Retinal pigment epithelial cell (primary cell): Measurements from ENCODE around the gene NCMAP.

Experiments
- DNase-seq: peaks from one replicate; pipeline ENCODE4 v3.0.0-alpha.2; 2010; ENCODE audit warnings: low read depth
- H3K4me3 ChIP-seq: 2 replicates; pipeline ENCODE4 v1.5.1; 2011; ENCODE audit warnings: mild to moderate bottlenecking, low read length, control low read depth, moderate library complexity
- CTCF ChIP-seq: conservative IDR thresholded peaks from 2 replicates; pipeline ENCODE4 v1.5.1; 2011; ENCODE audit warnings: low read depth, low read length, control low read depth, inconsistent platforms

Gene NCMAP

GRCh38 chr1:24570265-24571125 lies 14.6 kb downstream of the NCMAP start:
- DNase-seq, result no peak
- no peak for TF ChIP-seq CTCF

DNA sequence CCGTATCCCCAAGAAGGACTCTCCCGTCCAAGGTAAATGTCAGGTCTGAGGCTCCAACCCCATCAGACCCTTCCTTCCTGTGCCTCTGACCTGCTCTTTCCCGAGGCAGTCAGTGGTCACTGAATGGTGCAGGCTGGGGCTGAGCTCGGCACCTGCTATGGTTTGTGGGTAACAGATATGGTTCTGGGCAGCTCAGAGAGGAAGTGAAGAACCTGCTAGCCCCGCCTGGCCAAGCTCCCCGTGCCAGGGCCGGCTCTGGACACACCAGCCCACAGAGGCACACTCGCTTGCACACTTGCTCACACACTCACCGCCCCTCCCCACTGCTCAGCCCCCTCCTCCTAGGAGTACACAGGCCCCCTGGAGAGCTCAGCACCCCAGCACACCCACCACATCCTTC lies 16.4 kb downstream of the NCMAP start:
- DNase-seq, result no peak
- no peak overlapping the region for H3K4me3 ChIP-seq
- TF ChIP-seq CTCF, result no peak

More at GRCh38 chr1:24570265-24571125, 14.6 kb downstream of the NCMAP start:
- no peak overlapping the region for H3K4me3 ChIP-seq

DNA sequence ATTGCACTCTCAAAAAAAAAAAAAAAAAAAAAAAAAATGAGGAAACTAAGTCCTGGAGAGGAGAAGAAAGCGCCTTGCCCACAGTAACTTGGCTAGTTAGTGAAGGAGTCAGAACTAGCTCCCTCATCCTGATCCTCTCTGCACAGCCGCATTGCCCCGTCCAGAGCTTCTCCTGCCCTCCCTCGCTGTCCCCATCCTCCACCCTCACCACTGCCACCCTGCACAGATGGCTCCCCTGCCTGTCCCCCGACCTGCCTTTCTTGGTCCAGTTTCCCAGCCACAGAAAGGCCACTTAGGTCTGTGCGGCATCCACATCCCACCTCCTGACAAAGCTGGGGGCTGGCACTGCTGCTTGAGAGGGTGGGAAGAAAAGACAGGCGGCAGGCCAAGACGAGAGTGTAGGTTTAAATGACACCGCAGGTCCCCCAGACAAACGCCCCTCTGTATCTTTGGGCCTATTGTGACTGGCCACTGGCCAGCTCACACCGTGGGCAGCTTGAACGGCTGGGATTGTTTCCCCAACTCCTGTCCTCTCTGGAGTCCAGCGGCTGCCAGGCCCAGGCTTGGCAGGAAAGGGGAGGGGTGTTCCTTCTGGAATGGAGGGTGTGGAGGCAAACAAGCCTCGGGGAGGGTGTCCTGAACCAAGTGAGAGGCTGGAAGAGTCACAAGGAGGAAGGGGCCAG lies 20.2 kb downstream of the NCMAP start:
- no peak for DNase-seq
- H3K4me3 ChIP-seq, result no peak overlapping the region
- TF ChIP-seq CTCF, result no peak

- TF ChIP-seq CTCF, result no peak
- no peak for DNase-seq
- H3K4me3 ChIP-seq, result no peak overlapping the region
These were observed 23.0 kb downstream of the NCMAP start for GRCh38 chr1:24578846-24579245.

DNA sequence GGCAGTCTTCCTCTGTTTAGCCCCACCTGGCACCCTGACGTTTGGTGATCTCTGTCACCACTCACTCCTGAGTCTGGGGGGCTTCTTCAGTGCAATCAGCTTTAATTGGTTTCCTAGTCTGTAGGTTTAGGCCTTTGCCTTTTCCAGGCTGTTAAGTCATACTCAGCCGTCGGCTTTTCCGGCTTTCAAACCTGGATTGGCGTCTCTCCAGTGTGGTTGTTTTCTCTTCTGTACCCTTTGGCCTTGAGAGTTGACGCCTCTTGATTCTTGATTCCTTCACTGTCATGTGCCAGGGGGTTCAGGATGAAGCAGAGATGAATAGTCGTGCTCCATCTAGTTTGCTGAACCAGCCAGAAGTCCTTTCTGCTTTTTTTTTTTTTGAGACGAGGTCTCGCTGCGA lies 24.9 kb downstream of the NCMAP start:
- no peak for TF ChIP-seq CTCF
- DNase-seq, result no peak

GRCh38 chr1:24584171-24584647 lies 28.3 kb downstream of the NCMAP start:
- no peak for DNase-seq
- TF ChIP-seq CTCF, result no peak
- no peak overlapping the region for H3K4me3 ChIP-seq

More for the DNA sequence above, 24.9 kb downstream of the NCMAP start:
- H3K4me3 ChIP-seq, result no peak overlapping the region
